SK-N-SH (cell line): ENCODE measurements around the gene ADAMTS3. TPM values are rescaled to one million over a fixed set of nuclear protein-coding genes. Genes with fewer than 3 reads are reported as not detected.

ENCODE experiments used
- CTCF ChIA-PET: fragments of 300-600, 350-600 bp; formaldehyde crosslinking; extraction: SDS; loops from one replicate; lab custom pipeline; 2021; lab: Yijun Ruan, JAX
- POLR2A ChIA-PET: fragments of 350-600 bp; sonication (Branson Sonifier 250); formaldehyde crosslinking; extraction: SDS; loops from one replicate; lab custom pipeline; 2020; ENCODE audit warnings: antibody characterized with exemption, inconsistent platforms; lab: Yijun Ruan, JAX
- DNase-seq: peaks from one replicate; pipeline ENCODE4 v3.0.0; 2012
- H2AFZ ChIP-seq: fragments of 200-600 bp; sonication (generic); 2 replicates; pipeline ENCODE4 v1.8.1; 2016; ENCODE audit warnings: antibody characterized with exemption, mild to moderate bottlenecking, low read depth
- H3F3A ChIP-seq: fragments of 200-600 bp; sonication (generic); replicated peaks from 2 replicates; pipeline ENCODE3; 2016; ENCODE audit warnings: antibody characterized with exemption, mild to moderate bottlenecking; ENCODE audit not compliant: insufficient read depth
- H3K27ac ChIP-seq, 2 experiments: fragments of 200-500 bp in 1 of 2; fragments of 200-600 bp in 1 of 2; sonication (Bioruptor generic) in 1 of 2; sonication (generic), shearing (Covaris generic) in 1 of 2; 2 replicates each; pipeline versions ENCODE4 v1.5.1 to v1.6.1; 2014 to 2016; ENCODE audit warnings: low read depth in 2 of 2, inconsistent platforms in 1 of 2, low read length in 1 of 2, mild to moderate bottlenecking in 1 of 2, mixed read lengths in 1 of 2
- H3K27me3 ChIP-seq: fragments of 200-600 bp; sonication (generic), shearing (Covaris generic); 2 replicates; pipeline ENCODE4 v1.6.1; 2016; ENCODE audit warnings: mixed run types; ENCODE audit not compliant: insufficient read depth
- H3K36me3 ChIP-seq, 2 experiments: fragments of 200-500 bp in 1 of 2; fragments of 200-600 bp in 1 of 2; sonication (Bioruptor generic) in 1 of 2; sonication (generic) in 1 of 2; replicated peaks in 1 of 2; 2 replicates each; pipeline versions ENCODE3 to v1.5.1; 2014 to 2016; ENCODE audit warnings: low read length in 1 of 2, mild to moderate bottlenecking in 1 of 2; ENCODE audit not compliant: insufficient read depth in 2 of 2, control insufficient read depth in 1 of 2
- H3K4me1 ChIP-seq, 2 experiments: fragments of 200-500 bp in 1 of 2; fragments of 200-600 bp in 1 of 2; sonication (Bioruptor generic) in 1 of 2; sonication (generic), shearing (Covaris generic) in 1 of 2; 2 replicates each; pipeline versions ENCODE4 v1.5.1 to v1.6.1; 2014 to 2016; ENCODE audit warnings: low read depth in 1 of 2, low read length in 1 of 2, mixed run types in 1 of 2; ENCODE audit not compliant: insufficient read depth in 2 of 2, control insufficient read depth in 1 of 2
- H3K4me2 ChIP-seq: fragments of 200-600 bp; sonication (generic), shearing (Covaris generic); 2 replicates; pipeline ENCODE4 v1.6.1; 2017; ENCODE audit warnings: mixed run types
- H3K4me3 ChIP-seq, 2 experiments: fragments of 200-500 bp in 1 of 2; fragments of 200-600 bp in 1 of 2; sonication (Bioruptor generic) in 1 of 2; sonication (generic), shearing (Covaris generic) in 1 of 2; 2 replicates each; pipeline versions ENCODE4 v1.5.1 to v1.8.1; 2014 to 2016; ENCODE audit warnings: low read depth in 2 of 2, inconsistent platforms in 1 of 2, low read length in 1 of 2, mild to moderate bottlenecking in 1 of 2, mixed read lengths in 1 of 2, moderate library complexity in 1 of 2
- H3K79me2 ChIP-seq: fragments of 200-600 bp; sonication (generic); 2 replicates; pipeline ENCODE4 v1.8.1; 2017; ENCODE audit warnings: mild to moderate bottlenecking; ENCODE audit not compliant: insufficient read depth
- H3K9ac ChIP-seq: fragments of 200-600 bp; sonication (generic); 2 replicates; pipeline ENCODE4 v1.6.1; 2017; ENCODE audit warnings: mixed run types
- H3K9me2 ChIP-seq: fragments of 200-600 bp; sonication (generic); 2 replicates; pipeline ENCODE4 v1.6.1; 2017; ENCODE audit warnings: mixed run types
- H3K9me3 ChIP-seq: fragments of 200-600 bp; sonication (generic); 2 replicates; pipeline ENCODE4 v1.6.1; 2017; ENCODE audit warnings: mixed run types, mild to moderate bottlenecking, moderate library complexity
- H4K20me1 ChIP-seq: fragments of 200-600 bp; sonication (generic); 2 replicates; pipeline ENCODE4 v1.6.1; 2017; ENCODE audit warnings: mild to moderate bottlenecking, mixed run types; ENCODE audit not compliant: insufficient read depth
- ELF1 ChIP-seq: IDR thresholded peaks from 2 replicates; pipeline ENCODE4 v1.4.0; 2012
- FOSL2 ChIP-seq: IDR thresholded peaks from 2 replicates; pipeline ENCODE4 v1.4.0; 2012; ENCODE audit warnings: low read depth, mild to moderate bottlenecking, moderate library complexity, borderline replicate concordance
- FOXJ3 ChIP-seq: sonication (generic); formaldehyde crosslinking; IDR thresholded peaks from 2 replicates; pipeline ENCODE4 v1.5.1; 2020; ENCODE audit warnings: mild to moderate bottlenecking, missing genetic modification reagents
- FOXM1 ChIP-seq: IDR thresholded peaks from 2 replicates; pipeline ENCODE4 v1.4.0; 2012; ENCODE audit warnings: low read depth, mild to moderate bottlenecking
- GABPA ChIP-seq: IDR thresholded peaks from 2 replicates; pipeline ENCODE4 v1.4.0; 2012; ENCODE audit warnings: low read depth, mild to moderate bottlenecking
- MEF2A ChIP-seq: IDR thresholded peaks from 2 replicates; pipeline ENCODE4 v1.4.0; 2012; ENCODE audit warnings: low read depth, borderline replicate concordance
- MXI1 ChIP-seq: IDR thresholded peaks from 2 replicates; pipeline ENCODE4 v1.6.1; 2012; ENCODE audit warnings: mild to moderate bottlenecking, low read depth, low read length, improper control_type of control experiment
- NFIC ChIP-seq: IDR thresholded peaks from 2 replicates; pipeline ENCODE4 v1.4.0; 2012; ENCODE audit warnings: borderline replicate concordance
- POLR2AphosphoS5 ChIP-seq: IDR thresholded peaks from 2 replicates; pipeline ENCODE4 v1.6.1; 2012; ENCODE audit warnings: low read depth, low read length
- RCOR1 ChIP-seq: fragments of 150-350 bp; IDR thresholded peaks from 2 replicates; pipeline ENCODE4 v1.6.1; 2017; ENCODE audit warnings: antibody characterized with exemption, low read length
- YY1 ChIP-seq: IDR thresholded peaks from 2 replicates; pipeline ENCODE4 v1.4.0; 2012; ENCODE audit warnings: low read depth, mild to moderate bottlenecking
- WGBS: methylation state at CpG from one replicate; pipeline ENCODE4 v1.1.6; 2017; ENCODE audit warnings: low lambda C conversion rate; 5-methylcytosine and 5-hydroxymethylcytosine counted together
- polyA plus RNA-seq, 3 experiments: library from polyadenylated mRNA; depleted of rRNA; stranded (reverse); fragments of >200 nt; gene quantifications; 2 replicates each; pipeline ENCODE4 v1.2.3, GENCODE V29; 2012
- TF ChIP-seq, protein P1 (sequence below): fragments of 200-600 bp; sonication (generic); IDR thresholded peaks from 2 replicates; pipeline ENCODE4 v1.6.1; 2017; ENCODE audit warnings: antibody characterized with exemption, mild to moderate bottlenecking, moderate library complexity
- TF ChIP-seq, protein P2 (sequence below): fragments of 150-350 bp; IDR thresholded peaks from 2 replicates; pipeline ENCODE4 v1.6.1; 2016; ENCODE audit warnings: mild to moderate bottlenecking, low read depth, low read length
- TF ChIP-seq, protein P3 (sequence below): IDR thresholded peaks from 2 replicates; pipeline ENCODE4 v1.6.1; 2012; ENCODE audit warnings: mild to moderate bottlenecking, low read depth, low read length, moderate library complexity
- TF ChIP-seq, protein P4 (sequence below): fragments of 150-350 bp; IDR thresholded peaks from 2 replicates; pipeline ENCODE4 v1.6.1; 2017; ENCODE audit warnings: antibody characterized with exemption, low read length, low read depth, borderline replicate concordance

ADAMTS3 gene
- polyA plus RNA-seq, 1 of the 3 experiments (the other 2 are of a cell fraction): 0.99 TPM

DNA sequence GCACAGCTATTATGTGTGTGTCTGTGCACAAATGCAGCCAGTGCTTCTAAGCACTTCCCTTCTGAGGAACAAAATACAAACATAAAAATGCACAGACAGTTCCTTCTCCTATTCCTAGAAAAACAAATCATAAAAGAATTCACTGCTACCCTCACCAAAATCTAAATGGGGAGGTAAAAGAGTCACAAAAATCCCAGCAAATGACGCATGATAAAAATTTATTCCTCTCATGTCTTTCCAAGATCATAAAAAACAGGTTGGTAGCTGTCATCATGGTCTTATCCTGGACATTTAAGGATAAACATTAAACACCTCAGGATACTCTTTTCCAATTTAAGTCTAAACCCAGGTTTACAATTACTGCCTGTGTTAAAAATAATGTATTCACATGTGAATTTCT, 124.9 kb downstream of the ADAMTS3 start:
- Histone ChIP-seq H3K9me2 (no peaks in the 10 kb centered on the region), H3K36me3 (no peaks in the 10 kb centered on the region), H2AFZ (no peak overlapping the region), H3K4me2 (no peak overlapping the region), H3F3A (no peaks in the 10 kb centered on the region), H3K4me1 (no peaks in the 10 kb centered on the region; a peak in 1 of 4 replicates), H3K9ac (no peak overlapping the region), H3K9me3 (no peaks in the 10 kb centered on the region), H4K20me1 (no peaks in the 10 kb centered on the region), H3K27me3 (no peaks in the 10 kb centered on the region), H3K4me3 (no peak overlapping the region), H3K79me2 (no peaks in the 10 kb centered on the region), H3K27ac (no peak overlapping the region)
- CTCF ChIA-PET: interaction anchor here (0.6 to 0.9 kb wide), 4 partner anchors 9 to 20 kb away, joined by 3 to 5 read pairs (median 4); no protein-coding TSS in a partner anchor
- POLR2A ChIA-PET: no interaction called here
- 93% methylated on average over 1 of the region's 1 CpG for WGBS
- no peak for DNase-seq
- TF ChIP-seq RCOR1 (no peak), MXI1 (no peak)
- TF ChIP-seq, protein P1, sequence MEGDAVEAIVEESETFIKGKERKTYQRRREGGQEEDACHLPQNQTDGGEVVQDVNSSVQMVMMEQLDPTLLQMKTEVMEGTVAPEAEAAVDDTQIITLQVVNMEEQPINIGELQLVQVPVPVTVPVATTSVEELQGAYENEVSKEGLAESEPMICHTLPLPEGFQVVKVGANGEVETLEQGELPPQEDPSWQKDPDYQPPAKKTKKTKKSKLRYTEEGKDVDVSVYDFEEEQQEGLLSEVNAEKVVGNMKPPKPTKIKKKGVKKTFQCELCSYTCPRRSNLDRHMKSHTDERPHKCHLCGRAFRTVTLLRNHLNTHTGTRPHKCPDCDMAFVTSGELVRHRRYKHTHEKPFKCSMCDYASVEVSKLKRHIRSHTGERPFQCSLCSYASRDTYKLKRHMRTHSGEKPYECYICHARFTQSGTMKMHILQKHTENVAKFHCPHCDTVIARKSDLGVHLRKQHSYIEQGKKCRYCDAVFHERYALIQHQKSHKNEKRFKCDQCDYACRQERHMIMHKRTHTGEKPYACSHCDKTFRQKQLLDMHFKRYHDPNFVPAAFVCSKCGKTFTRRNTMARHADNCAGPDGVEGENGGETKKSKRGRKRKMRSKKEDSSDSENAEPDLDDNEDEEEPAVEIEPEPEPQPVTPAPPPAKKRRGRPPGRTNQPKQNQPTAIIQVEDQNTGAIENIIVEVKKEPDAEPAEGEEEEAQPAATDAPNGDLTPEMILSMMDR: no peak

DNA sequence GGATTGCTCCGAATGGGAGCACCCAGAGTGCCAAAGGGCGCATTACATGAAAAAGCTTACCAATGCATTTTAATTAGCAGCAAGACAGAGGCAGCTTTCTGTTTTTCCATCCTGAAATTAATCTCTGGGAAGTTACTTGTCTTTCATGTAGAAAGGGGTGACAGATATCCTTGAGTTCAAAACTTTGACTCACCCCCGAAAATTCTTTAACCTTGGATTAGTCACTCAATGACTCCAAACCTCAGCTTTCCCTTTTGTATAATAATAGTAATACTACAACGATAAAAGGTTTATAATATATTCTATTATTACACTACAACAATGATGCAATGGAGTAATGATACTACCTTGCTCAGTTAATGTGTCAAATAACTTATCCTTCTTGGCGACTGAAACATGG, 126.3 kb downstream of the ADAMTS3 start:
- H3F3A ChIP-seq: no peaks in the 10 kb centered on the region
- WGBS: 76% methylated on average over 5 of the region's 5 CpGs
- H3K4me2 ChIP-seq: no peak overlapping the region
- no peaks in the 10 kb centered on the region for H3K27me3 ChIP-seq
- CTCF ChIA-PET: no interaction called here
- DNase-seq: no peak
- no peak overlapping the region for H3K9ac ChIP-seq
- no peak overlapping the region for H2AFZ ChIP-seq
- H3K9me3 ChIP-seq: no peaks in the 10 kb centered on the region
- TF ChIP-seq FOXJ3 (CRISPR knock-in tag) (no peak), FOXM1 (no peak), FOSL2 (no peak), ELF1 (no peak), NFIC (no peak)
- TF ChIP-seq, protein P2, sequence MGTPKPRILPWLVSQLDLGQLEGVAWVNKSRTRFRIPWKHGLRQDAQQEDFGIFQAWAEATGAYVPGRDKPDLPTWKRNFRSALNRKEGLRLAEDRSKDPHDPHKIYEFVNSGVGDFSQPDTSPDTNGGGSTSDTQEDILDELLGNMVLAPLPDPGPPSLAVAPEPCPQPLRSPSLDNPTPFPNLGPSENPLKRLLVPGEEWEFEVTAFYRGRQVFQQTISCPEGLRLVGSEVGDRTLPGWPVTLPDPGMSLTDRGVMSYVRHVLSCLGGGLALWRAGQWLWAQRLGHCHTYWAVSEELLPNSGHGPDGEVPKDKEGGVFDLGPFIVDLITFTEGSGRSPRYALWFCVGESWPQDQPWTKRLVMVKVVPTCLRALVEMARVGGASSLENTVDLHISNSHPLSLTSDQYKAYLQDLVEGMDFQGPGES: no peak
- no peaks in the 10 kb centered on the region for H3K36me3 ChIP-seq
- POLR2A ChIA-PET: no interaction called here
- H3K4me3 ChIP-seq: no peak overlapping the region
- no peaks in the 10 kb centered on the region for H3K9me2 ChIP-seq
- H3K79me2 ChIP-seq: no peaks in the 10 kb centered on the region
- H3K27ac ChIP-seq: no peak overlapping the region
- no peaks in the 10 kb centered on the region for H4K20me1 ChIP-seq
- H3K4me1 ChIP-seq: no peaks in the 10 kb centered on the region; a peak in 1 of 4 replicates

DNA sequence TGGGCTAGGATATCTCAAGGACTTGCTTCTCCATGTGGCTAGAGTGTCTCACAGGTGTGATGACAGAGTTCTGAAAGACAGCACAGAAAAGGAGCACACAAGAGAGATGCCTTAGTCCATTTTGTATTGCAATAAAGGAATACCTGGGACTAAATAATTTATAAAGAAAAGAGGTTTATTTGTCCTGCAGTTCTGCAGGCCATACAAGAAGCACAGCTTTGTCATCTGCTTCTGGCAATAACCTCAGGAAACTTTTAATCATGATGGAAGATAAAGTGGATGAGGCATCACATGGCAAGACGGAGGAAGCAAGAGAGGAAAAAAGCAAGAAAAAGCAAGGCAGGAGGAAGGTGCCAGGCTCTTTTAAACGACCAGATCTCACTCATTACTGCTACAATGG, 126.9 kb downstream of the ADAMTS3 start:
- Histone ChIP-seq H3K4me3 (no peak overlapping the region), H3K9me3 (no peaks in the 10 kb centered on the region), H3K9me2 (no peaks in the 10 kb centered on the region), H2AFZ (no peak overlapping the region), H3F3A (no peaks in the 10 kb centered on the region), H3K27me3 (no peaks in the 10 kb centered on the region), H3K79me2 (no peaks in the 10 kb centered on the region), H3K9ac (no peak overlapping the region), H3K4me2 (no peak overlapping the region), H4K20me1 (no peaks in the 10 kb centered on the region), H3K36me3 (no peaks in the 10 kb centered on the region), H3K27ac (no peak overlapping the region), H3K4me1 (no peaks in the 10 kb centered on the region; a peak in 1 of 4 replicates)
- ChIA-PET POLR2A (no interaction called here), CTCF (no interaction called here)
- no peak for DNase-seq
- WGBS: 49% methylated on average over 2 of the region's 2 CpGs
- TF ChIP-seq YY1 (no peak), GABPA (no peak), MEF2A (no peak), FOXM1 (no peak), POLR2AphosphoS5 (no peak)
- TF ChIP-seq, protein P3, sequence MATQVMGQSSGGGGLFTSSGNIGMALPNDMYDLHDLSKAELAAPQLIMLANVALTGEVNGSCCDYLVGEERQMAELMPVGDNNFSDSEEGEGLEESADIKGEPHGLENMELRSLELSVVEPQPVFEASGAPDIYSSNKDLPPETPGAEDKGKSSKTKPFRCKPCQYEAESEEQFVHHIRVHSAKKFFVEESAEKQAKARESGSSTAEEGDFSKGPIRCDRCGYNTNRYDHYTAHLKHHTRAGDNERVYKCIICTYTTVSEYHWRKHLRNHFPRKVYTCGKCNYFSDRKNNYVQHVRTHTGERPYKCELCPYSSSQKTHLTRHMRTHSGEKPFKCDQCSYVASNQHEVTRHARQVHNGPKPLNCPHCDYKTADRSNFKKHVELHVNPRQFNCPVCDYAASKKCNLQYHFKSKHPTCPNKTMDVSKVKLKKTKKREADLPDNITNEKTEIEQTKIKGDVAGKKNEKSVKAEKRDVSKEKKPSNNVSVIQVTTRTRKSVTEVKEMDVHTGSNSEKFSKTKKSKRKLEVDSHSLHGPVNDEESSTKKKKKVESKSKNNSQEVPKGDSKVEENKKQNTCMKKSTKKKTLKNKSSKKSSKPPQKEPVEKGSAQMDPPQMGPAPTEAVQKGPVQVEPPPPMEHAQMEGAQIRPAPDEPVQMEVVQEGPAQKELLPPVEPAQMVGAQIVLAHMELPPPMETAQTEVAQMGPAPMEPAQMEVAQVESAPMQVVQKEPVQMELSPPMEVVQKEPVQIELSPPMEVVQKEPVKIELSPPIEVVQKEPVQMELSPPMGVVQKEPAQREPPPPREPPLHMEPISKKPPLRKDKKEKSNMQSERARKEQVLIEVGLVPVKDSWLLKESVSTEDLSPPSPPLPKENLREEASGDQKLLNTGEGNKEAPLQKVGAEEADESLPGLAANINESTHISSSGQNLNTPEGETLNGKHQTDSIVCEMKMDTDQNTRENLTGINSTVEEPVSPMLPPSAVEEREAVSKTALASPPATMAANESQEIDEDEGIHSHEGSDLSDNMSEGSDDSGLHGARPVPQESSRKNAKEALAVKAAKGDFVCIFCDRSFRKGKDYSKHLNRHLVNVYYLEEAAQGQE: no peak
- TF ChIP-seq, protein P4, sequence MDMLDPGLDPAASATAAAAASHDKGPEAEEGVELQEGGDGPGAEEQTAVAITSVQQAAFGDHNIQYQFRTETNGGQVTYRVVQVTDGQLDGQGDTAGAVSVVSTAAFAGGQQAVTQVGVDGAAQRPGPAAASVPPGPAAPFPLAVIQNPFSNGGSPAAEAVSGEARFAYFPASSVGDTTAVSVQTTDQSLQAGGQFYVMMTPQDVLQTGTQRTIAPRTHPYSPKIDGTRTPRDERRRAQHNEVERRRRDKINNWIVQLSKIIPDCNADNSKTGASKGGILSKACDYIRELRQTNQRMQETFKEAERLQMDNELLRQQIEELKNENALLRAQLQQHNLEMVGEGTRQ: no peak
